NCI-H510A treated with DMSO at 0.1 percent for 48 hours (cell line): ENCODE measurements around the gene ZNF462.

Source experiments
- DNase-seq: peaks from one replicate; lab custom pipeline; 2025; lab: John Stamatoyannopoulos, UW

Gene ZNF462

DNA sequence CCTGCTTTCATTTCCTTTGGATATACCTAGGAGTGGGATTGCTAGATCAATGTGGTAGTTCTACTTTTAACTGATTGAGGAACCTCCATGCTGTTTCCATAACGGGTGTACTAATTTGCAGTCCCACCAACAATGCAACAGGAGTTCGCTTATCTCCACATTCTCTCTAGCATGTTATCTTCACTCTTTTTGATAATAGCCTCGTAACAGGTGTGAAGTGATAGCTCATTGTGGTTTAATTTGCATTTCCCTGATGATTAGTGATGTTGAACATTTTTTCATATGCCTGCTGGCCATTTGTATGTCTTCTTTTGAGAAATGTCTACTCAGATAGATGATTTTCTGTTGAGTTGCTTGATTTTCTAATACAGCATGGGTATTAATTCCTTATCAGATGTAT lies 142.2 kb downstream of the ZNF462 start:
- DNase-seq: no peak

DNA sequence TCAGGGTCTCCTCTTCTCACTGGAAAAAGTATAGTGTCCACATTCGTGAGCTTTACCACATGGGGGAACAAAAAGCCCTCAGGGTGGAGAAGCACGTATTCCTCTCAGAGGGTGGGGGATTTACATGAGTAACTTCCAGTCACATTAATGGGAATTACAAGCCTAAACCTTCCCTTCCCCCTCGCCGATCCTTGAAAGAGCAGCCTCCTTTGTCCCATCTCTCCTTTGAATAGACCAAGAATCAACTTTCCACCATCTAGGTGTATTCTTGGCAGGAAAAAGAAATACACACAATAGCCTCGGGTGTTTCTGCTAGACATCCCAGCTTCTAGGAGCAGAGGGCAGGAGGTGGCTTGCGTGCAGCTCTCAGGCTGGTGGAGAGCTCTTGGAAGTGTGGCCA lies 144.4 kb downstream of the ZNF462 start:
- no peak for DNase-seq

DNA sequence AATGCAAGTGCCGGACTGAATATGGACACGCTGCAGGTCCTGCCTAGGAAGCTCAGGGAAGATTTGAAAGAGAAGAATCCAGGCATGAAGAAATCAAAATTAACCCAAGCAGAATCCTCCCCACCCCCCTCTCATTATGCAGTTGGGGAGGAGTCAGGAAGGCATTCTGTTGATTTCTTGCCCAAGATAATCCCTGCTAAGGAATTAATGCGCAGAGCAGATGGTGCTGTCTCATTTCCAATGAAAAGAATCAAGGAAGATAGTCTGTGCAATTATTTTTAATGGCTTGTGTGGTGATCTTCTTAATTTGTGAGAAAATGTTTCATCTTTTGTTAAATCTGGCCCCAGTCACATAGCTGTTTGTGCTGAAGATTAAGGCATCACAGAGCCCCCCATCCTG lies 145.0 kb downstream of the ZNF462 start:
- DNase-seq: no peak

DNA sequence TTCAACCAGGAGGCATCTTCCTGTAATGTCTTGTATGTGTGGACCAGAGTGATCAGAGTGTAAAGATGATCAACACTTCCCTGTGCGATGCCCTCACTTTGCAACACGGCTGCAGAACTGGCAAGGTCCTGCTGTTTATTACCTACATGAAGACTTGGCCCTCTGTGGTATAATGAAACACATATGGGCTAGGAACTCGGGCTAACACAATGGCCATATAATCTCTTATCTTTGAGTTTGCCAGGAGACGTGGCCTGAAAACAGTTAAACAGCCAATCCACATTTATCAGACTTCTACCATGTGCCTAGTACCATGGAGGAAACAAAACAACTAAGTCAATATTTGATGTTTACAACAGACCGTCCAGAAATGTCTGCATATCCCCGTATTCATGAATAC lies 145.5 kb downstream of the ZNF462 start:
- no peak for DNase-seq

DNA sequence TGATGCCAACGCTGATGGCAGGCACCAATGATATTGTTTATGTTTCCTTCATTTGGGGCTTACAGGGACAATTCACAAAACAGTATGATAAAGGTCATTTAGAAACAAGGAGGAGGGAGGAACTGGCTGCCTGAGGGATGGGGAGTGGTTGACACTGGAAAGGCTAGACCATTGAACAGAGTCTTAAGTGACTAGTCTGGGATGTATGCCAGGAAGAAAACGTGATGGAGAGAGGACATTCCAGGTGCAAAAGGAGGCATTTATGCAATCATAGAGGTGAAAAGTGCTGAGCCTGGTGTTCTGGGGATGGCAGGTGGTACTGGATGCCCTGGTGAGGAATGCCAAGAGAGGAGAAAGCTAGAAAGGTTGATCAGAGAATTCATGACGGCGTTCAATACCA lies 153.4 kb downstream of the ZNF462 start:
- DNase-seq: no peak

DNA sequence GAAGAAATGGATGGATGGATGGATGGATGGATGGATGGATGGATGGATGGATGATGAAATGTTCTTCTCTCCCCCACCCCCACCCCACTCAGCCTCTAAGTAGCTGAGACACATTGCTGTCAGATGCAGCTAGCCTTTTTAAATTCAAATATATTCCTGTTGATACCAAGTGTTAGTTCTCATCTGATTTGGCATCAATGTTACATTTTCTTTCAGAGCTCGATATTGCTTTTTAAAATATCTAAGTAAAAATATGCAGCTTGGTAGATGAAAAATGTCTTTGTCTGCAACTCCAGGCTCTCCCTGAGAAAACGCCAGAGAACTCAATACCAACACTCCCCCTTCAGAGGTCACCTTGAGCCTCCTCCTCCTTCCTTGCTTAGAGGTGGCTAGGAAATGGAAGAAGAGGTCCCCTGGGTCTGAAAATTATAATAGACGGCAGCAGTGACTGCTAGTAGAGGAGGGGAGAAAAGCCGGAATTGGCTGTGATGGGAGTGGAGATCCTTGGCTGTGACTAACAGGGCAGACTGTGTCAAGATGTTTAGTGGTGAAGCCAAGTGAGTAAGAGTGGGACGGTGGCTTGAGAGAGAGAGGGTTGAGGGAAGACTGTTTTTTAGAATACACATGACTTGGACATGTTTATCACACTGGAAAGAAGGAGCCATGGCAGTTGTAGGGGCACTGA lies 156.0 kb downstream of the ZNF462 start:
- DNase-seq: no peak

DNA sequence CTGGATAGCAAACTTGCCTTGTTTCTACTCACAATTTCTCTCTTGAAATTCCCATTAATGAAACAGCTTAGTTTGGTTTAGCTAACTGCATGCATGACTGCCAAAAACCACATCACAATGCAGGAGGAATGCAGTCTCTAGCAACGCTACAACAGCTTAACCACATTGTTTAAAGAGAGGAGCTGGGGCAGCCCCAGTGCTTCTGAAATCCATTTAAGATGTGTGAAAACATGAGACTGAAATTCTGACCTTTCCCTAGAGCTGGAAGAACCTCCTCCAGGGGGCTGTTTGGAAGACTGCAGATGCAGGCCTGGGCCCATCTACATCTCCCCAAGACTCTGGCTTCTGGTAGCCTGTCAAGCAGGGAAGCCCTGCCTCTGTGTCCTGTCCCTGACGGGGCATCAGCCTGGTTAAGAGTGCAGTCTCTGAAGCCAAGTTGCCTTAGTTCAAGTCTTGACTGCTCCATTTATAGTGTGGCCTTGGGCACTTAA lies 157.1 kb downstream of the ZNF462 start:
- no peak for DNase-seq

DNA sequence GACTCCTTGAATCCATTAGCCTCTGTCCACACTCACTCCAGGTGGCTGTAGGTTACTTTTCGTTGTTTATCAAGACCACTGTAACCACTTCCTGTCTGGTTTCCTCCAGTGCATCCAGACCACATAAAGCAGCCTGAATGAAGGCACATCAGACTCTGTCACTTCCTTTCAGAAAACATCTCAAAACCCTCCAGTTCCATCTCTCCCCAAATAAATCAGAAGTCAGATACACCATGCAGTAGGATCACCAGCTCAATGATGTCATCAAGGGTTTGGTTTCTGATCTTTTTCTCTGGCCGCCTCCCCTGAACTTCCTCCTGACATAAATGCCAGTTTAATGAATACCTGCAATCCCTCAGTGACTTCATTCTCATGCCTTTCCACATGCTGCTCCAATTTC lies 161.2 kb downstream of the ZNF462 start:
- DNase-seq: no peak

DNA sequence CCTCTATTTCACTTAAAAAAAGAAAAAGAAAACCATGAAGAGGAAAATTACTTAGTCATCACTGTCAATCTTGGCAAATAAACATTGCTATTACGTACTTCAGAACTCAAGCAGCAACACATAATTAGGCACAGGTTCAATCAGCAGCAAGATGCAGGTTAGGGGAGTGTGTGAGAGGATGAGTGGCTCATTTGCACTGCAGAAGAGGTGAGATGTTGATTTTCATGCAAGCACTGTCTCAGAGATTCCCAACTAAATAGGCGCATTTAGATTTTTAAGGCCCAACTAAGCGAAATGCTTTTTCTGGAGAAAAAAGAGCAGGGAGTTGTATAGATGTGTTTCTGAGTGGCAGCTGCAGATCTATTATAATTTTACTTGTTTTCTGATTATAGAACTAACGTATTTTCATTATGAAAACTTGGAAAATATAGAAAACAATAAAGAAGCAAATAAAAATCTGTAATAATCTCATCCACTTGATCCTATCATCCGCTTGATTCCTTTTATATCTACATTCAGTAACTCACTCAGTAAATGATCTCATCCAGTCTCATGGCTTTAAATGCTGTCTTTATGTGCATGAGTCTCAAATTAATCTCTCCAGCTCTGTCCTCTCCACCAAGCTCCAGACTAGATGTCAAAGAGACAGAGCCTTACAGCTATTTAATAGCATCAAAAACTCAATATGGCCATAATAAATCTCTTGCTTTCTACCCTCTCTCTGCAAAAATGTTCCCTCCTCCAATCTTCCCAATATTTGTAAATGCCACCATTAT lies 162.5 kb downstream of the ZNF462 start:
- no peak for DNase-seq

DNA sequence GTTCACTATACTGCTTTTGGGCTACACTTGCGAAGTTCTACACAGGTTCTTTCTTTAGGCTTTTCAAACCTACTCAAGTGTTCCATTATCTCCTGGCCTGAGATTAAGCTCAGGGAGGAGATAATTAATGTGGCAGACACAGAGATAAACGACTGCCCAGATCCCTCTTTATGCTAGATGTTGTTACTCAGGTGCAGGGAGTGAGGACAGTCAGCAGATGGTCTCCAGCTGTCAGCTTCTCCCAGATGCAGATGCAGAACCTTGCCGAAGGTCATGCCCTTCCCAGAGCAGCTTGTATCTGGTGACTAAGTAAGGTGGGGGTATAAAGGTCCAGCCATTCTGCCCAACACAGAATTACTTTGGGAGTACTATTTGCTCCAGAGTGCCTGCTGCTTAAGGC lies 166.2 kb downstream of the ZNF462 start:
- DNase-seq: no peak

DNA sequence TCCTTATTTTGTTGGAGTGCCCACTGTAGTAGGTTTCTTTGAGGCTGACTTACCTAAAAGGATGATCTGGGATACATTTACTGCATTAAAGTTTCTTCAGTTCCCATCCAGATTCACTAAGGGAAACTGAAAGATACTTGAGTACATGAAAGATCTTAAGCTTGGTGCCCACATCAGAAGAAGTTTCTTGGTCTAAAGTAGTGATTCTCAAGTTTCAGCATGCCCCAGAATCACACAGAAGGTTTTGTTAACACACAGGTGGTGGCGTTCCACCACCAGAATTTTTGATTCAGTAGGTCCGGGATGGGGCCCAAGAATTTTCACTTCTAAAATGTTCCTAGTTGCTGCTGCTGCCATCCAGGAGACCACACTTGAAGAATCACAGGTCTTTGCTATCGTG lies 171.0 kb downstream of the ZNF462 start:
- DNase-seq: no peak

DNA sequence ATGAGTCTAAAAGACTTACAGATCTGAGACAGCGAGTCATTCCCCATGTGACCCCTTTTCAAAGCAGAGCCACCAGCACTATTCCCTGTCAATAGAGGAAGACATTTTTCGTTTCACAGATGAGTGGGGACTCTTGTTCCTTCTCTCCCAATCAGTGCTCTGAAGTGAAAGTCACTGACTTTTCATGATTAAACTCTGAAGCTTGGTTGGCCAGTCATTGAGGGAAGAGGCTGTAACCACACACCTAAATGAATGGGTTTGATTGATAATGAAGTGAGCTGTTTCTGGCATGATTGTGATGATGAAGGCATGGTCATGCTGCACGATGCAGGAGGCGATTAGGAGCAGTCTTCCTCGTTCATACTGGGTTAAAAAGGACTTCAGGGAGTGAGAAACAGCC lies 171.9 kb downstream of the ZNF462 start:
- DNase-seq: no peak

DNA sequence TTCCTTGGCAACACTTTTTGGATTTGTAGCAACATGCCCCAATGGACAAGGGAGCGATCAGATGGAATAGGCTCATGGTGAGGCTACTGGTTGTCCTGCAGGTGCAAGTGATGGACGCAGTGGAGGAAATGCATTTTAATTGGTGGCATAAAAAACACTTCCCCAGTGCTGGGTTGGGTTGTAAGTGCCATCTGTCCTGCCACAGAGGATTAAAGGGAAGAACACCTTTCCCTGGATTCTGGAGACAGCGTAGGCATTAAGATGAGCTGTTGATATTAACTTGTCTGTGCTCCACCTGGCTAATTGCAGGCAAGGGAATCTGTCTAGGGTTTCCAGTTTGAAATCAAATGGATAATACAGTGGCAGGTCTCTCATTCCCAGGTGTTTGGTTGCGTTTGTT lies 173.4 kb downstream of the ZNF462 start:
- DNase-seq: peak; percentile 37

DNA sequence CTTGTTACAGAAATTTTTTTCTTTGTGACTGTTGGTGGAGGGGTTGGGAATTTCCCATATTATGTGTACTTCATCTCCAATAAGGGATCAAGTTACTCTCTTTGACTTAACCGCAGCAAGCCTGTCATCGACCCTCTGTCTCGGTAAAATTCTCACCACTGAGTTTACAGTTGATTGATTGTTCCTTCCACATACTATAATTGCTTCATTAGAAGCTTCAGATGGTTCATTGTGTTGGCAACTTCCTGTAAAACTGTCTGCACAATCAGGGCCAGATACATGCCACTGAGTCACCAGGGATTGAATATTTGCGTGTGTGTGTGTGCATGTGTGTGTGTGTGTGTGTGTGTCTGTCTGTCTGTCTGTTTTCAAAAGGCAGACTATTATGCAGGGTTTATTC lies 176.6 kb downstream of the ZNF462 start:
- peak; percentile 52 for DNase-seq

DNA sequence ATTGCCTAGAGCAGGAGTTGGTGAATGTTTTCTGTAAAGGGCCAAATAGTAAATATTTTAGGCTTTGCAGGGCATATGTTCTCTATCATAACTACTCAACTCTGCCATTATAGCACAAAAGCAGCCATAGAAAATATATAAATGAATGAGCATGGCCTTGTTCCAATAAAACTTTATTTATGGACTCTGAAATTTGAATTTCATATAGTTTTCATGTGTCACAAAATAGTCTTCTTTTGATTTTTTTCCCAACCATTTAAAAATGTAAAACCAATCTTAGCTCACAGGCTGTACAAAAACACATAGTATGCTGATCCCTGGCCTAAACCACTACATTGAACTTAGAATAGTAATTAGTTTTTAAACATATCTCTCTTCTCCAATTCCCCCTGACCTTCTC lies 179.6 kb downstream of the ZNF462 start:
- no peak for DNase-seq

DNA sequence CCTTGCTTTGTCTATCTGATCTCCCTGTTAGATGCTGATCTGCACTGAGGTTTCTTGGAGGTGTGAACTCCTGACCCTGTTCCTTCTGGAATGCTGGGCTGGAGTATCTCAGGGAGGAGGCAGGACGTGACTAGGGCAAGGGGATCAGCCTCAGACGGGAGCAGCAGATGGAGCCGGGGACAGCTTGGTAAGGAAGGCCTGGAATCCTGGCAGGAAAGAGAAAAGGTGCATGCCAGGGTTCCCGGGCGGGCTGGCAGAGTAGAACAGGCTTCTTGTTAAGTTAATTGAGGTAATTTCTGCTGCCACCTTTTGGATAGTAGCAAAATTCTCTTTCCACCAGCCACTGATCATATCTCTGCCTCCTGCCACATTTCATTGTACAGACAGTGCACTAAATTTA lies 180.9 kb downstream of the ZNF462 start:
- DNase-seq: no peak

DNA sequence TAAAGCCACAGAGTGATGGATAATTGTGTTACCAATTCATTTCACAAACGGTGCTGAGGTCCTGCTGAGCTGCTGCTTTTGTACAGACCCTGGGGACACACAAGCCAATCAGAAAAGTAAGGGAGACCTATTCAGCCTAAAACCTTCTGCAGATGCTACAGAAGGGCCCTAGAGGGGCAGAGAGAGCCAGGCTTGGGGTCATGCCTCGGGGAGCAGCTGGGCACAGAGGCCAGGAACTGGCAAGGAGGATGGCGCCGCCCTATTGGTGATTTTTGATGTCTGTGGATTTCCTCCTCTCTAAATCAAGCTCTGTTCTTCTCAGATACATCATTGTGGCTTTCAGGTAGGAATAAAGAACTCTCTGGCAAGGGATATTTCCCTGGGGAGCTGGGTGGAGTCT lies 181.9 kb downstream of the ZNF462 start:
- DNase-seq: no peak

DNA sequence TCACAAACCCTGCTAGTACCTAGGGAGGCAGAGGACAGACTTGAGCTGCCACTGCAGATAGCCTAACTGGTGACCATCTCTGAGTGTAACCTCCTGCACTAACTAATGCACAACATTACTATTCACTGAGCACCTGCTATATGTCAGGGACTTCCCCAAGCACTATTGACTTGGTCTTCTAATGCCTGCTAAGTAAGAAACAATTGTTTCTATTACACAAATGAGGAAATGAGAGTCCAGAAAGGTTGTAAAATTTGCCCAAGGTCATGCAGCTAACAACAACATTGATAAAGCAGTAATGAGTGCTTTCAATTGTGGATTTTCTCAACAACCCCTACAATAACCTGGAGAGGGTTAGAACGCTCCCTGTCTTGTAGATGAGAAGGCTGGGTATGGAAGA lies 183.7 kb downstream of the ZNF462 start:
- no peak for DNase-seq

DNA sequence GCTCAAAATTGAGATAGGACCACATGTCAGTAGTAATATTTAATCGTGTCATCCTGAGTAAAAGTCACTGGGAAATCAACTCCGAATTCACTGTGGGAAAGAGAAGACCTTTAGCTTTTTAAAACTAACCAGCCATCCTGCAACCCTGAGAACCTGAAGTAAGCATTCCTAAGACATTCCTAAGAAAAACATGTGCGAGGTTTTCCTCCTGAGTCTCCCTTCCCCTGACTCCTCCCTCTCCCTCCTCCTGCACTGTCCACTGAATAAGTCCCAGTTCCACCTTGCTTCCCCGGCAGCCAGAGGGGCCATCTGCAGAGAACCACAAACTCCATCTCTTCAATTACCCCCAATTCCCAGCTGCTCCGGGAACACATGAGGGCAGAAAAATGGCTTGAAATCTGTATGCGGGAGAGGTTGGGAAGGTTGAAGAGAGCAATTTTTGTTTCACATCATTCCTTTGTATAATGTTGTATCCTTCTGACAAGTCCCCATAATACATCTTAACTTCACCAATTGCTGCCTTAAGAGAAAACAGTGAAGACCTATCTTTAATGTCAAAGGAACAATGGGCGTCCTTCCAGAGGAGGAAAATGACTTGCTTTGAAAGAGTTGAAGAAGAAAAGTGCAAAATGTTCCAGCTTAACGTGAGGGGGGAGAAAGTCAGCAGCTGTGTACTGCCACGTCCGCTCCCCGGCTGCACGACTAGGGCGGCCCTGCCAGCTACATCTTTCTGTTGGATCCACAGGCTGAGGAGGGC lies 186.3 kb downstream of the ZNF462 start:
- no peak for DNase-seq

DNA sequence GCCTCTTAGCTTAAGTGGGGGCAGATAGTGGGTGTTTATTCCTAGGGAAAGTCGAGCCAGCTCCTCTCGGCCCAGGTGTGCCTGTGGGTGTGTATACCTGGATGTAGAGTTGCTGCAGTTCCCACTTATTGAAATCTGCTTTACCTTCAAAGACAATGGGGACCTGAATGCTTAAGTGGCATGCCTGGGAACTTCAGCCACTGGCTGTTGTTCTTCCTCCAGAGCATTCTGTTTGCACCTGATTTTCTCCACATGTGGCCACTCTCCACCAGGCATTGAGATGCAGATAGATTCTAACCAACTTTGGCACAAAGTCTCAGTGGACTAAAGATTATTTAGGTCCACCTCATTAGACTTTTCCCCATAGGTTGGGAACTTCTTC lies 186.8 kb downstream of the ZNF462 start:
- no peak for DNase-seq

DNA sequence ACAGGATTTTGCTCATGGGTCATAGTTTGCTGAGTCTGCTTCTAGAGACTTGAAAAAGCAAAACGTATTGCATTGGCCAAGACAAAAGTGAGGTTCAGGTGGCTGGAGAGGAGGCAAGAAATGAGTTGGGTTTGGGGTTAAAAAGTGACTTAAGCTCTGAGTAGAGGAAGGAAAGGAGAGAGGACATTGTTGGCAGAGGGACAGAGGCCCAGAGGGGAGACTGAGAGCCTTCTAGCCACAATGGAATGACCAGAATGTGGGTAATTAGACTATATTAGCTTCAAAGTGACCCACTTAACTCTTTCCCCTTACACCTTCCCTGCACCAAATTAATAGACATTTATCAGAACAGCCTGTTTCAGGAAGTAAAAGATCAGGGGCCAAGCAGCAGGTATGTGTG lies 188.4 kb downstream of the ZNF462 start:
- DNase-seq: no peak

DNA sequence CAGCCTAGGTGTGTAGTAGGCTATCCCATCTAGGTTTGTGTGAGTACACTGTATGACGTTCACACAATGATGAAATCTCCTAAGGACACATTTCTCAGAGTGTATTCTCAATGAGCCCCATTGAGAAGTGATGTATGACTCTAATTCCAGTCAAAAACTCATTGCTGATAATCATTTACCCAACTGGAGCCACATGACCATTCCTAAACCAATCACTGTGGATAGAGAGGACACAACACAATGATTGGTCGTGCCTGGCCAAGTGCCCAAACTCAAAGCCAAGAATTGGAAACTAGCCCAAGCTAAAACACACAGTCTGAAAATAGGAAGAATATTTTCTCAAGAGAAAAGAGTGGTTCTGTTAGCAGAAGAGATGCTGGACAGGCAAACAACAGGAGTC lies 191.2 kb downstream of the ZNF462 start:
- no peak for DNase-seq

DNA sequence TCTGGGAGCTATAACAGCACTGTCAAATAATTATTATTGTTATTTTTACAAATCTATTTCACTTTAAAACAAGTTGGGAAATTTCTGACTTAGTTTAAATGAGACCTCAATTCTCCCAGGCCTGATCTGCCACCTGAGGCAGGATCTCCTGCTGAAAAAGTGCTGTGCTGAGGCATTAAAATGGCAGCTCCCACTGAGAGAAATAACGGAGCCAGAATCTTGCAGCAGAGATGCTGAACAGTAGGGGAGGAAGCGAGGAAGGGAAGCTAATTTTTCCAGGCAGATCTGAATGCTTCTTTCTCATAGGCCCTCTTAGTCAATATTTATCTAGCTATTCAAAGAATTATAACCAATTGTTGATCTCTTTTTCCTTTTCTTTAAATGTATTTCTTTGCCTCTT lies 196.3 kb downstream of the ZNF462 start:
- no peak for DNase-seq
